Activated CD8-positive, alpha-beta memory T cell treated with anti-CD3 and anti-CD28 coated beads for 24 hours (primary cell): ENCODE results near the gene ALX1.
"Not testable (repeated sequence)": the region's sequence is repeated elsewhere in the genome, so short reads cannot be mapped to it uniquely, and the experiment has no call there.

Source experiments
- DNase-seq: peaks from one replicate; pipeline ENCODE4 v3.0.0-alpha.2; 2020

ALX1 gene

DNA sequence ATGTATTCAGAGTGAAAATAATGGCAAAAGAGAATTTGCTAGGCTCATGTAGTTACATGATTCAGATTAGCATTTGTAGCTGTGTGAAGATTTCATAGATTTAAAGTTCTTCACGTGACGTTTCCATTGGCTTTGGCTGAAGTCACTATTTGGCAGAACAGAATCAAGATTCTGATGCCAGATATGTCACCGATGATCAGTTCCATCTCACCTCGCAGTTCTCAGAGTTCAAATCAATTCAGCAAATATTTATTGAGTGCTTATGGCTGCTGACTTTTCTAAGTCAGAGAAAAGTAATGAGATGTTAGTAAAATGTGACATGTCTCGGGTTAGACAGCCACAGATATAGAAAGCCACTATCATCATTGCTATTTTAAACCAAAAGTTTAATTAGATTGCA is 28.4 kb downstream of the ALX1 start:
- DNase-seq: no peak

DNA sequence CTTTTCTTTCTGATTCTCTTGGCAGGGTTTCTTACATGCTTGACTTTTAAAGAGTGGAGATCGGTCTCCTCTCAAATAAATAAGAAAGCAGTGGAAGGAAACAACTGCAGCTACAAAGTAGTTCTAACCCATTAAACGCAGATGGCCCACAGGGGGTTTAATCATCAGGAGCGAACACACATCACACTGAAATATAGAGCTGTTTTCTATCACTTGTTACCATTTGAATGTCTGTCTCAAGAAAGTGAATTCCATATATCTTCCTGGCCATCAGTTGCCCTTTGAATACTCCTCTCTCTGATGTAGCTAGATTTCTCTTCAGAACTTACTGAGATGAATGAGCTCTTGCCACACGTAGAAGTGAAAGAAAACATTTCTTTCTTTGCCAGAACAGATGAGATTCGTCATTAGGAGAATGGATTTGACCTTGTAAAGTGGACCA is 29.1 kb downstream of the ALX1 start:
- DNase-seq: no peak

DNA sequence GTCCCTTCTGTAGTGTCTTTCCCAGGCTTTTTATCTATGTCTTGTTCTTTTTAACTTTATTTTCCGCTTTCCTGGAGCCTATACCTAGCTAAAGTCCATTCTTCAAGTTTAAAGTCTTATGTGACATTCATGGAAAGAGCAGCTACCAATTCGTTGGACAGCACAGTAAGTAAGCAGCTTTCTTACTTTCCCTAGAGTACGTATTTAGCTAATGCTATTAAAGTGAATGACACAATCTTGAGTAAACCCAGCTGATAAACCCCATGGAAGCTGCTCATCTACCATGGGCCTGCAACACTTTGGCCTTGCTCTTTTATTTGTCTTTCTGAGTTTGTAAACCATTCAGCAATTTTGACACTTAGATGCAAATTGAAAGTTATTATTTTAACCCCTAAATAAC is 30.0 kb downstream of the ALX1 start:
- no peak for DNase-seq

DNA sequence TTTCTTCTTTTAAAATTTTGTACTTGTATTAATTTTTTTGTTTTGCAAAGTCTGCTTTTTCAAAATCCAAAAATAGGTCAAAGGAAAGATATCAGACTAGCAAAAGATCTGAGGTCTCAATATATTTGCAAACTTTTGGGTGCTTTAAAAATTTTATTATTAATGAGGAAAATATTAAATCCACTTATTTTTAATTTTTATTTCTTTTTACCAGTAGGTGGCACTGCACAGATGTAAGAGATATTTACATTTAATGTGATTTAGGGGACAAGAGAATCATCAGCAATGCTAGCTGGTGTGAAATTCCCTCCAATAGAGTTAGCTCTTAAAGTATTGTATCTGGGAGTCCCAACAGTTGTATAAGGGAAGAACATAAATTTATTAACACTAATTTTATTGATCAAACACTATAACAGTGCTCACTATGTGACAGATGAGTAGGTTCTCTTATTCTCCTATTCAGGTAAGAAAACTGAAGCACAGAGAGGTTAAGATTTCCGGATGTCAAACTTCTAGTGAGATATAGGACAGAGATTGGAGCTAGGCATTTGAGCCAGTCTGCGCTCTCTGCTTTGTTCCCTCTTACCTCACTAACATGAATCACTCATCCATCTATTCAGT is 30.5 kb downstream of the ALX1 start:
- DNase-seq: no peak

DNA sequence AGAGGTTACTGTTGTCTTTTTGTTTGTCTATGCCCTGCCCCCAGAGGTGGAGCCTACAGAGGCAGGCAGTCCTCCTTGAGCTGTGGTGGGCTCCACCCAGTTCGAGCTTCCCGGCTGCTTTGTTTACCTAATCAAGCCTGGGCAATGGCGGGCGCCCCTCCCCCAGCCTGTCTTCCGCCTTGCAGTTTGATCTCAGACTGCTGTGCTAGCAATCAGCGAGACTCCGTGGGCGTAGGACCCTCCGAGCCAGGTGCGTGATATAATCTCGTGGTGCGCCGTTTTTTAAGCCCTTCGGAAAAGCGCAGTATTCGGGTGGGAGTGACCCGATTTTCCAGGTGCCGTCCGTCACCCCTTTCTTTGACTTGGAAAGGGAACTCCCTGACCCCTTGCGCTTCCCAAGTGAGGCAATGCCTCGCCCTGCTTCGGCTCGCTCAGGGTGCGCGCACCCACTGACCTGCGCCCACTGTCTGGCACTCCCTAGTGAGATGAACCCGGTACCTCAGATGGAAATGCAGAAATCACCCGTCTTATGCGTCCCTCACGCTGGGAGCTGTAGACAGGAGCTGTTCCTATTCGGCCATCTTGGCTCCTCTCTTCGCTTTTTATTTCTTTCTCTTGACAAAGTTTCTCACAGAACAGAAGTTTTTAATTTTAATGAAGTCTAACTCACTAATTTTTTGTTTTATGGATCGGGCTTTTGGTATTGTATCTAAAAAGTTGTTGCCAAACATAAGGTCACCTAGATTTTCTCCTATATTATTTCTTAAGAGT is 38.0 kb downstream of the ALX1 start:
- DNase-seq: not testable (repeated sequence)

DNA sequence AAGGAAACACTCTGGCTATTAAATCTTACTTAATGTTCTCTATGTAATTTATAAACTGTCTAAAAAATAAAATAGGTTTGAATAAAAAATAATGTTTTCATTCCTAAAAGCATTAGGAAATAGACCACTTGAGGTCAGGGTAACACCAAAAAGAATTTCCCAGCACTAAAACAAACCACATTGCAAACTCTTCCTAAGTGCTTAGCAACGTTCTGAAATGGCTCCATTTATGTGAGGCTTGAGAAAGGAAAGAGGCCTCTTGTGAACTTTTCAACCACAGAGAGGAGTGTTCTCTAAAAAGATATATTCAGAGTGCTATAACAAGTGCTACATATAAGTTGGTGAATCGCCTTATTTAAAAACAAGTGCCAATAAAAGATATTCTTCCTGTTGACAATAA is 42.7 kb downstream of the ALX1 start:
- DNase-seq: no peak

DNA sequence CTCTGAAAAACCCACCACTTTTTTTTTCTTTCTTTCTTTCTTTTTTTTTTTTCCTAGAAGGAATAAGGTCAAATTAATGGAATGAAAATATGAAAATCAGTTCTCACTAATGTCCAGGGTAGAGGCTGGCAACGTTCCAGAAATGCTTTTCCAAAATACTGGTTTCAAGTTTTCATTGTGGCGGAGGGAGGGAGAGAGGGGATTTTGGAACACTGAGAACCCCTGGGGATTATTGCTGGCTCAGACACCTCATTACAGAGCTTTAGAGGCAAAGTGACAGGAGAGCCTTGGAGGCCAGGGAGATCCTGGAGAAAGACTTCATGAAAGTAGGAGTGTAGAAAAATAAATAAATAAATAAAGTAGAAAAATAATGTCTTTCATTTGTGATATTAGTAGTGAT is 45.4 kb downstream of the ALX1 start:
- DNase-seq: no peak

DNA sequence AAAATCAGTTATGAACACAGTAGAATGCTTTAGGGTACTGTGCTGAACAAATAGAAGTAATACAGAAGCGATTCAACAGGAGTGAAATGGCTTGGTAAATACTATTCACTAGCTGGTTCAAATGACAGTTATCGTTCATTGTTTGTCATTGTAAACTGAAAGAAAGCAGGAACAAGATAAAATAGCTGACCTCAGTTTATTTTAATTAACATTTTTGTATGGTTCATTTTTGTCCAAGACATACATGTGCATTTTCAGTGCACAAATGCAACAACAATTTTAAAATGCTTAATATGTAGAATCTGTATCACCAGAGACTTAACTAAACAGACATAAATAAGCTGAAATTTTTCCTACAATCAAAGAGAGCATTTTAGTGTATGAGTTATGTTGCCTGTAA is 49.9 kb downstream of the ALX1 start:
- no peak for DNase-seq

DNA sequence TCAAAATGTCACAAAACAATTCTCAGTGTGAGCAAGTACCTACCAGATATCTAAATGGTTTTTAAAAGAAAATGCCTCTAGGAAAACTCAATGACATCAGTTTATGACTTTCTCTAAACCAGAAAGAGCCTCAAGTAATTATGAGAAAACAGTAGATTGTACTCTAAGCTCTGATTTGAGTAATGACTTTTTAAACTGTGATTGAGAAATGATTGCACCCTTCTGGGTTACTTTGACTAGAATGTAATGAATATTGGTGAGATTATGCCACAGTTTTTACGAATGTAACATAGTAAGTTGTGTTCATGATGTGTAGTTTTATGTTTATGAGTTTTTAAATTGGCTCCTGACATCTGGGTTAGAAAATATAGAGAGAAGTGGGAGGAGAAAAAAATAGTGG is 68.8 kb downstream of the ALX1 start:
- no peak for DNase-seq

DNA sequence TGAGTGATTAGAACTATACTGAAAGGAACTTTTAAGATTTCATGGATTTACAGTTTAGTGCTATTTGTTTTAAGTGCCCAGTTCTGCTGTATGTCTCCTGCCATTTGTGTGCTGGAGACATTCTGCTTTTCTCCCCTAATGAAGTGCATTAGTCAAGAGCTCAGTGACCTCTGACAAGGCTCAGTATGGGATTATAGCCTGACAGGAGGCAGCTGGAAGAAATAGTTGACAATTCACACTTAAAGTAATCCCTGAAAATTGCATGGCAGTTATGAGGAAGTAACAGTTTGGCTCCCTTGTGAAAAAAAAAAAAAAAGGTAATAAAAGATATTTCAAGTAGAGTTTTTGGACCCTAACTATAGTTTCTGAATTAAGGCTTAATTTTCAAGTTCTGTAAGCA is 70.3 kb downstream of the ALX1 start:
- DNase-seq: no peak
